HCT116 (cell line): ENCODE results near the gene GALNT17. TPM values are rescaled to one million over a fixed set of nuclear protein-coding genes. Genes with fewer than 3 reads are reported as not detected.

ENCODE experiments used
- ATAC-seq: fragments of 200-7000 bp; cut with Tn5 transposase; 2 replicates; pipeline ENCODE4 v1.9.1; 2020; ENCODE audit warnings: mild to moderate bottlenecking, moderate library complexity
- BruUV-seq: library from RNA; stranded (reverse); fragments of 400-500 nt; replicated peaks from 2 replicates; lab custom pipeline; 2021; lab: Mats Ljungman, UMichigan
- CTCF ChIA-PET: fragments of 300-600 bp; sonication (Branson Sonifier 250); formaldehyde crosslinking; loops from one replicate; lab custom pipeline; 2021; ENCODE audit warnings: antibody characterized with exemption; lab: Charles Lee
- POLR2A ChIA-PET: fragments of 300-600, 350-600 bp; sonication (Branson Sonifier 250); formaldehyde crosslinking; loops from one replicate; lab custom pipeline; 2021; ENCODE audit warnings: antibody characterized with exemption; lab: Charles Lee
- RAD21 ChIA-PET, 2 experiments: fragments of 300-600 bp; sonication (Branson Sonifier 250); formaldehyde crosslinking; loops; one replicate each; lab custom pipeline; 2023; ENCODE audit warnings: low total read pairs in 2 of 2; ENCODE audit not compliant: uncharacterized antibody in 2 of 2, unreplicated experiment in 2 of 2, low non-redundant PET in 1 of 2; lab: Charles Lee
- DNase-seq: peaks from one replicate; pipeline ENCODE4 v3.0.0-alpha.2; 2010; ENCODE audit warnings: low read depth, low spot score
- H2AFZ ChIP-seq: fragments of 200-600 bp; shearing (Covaris generic), sonication (generic); 2 replicates; pipeline ENCODE4 v1.6.1; 2017; ENCODE audit warnings: low read depth, mixed run types, mixed read lengths, antibody characterized with exemption, low read length; ENCODE audit not compliant: poor library complexity, severe bottlenecking
- H3K27ac ChIP-seq: 2 replicates; pipeline ENCODE4 v1.5.1; 2012; ENCODE audit warnings: low read depth, low read length
- H3K27me3 ChIP-seq: fragments of 200-600 bp; sonication (generic); 2 replicates; pipeline ENCODE4 v1.6.1; 2016; ENCODE audit warnings: mixed run types, low read length, mixed read lengths; ENCODE audit not compliant: insufficient read depth
- H3K36me3 ChIP-seq, 2 experiments: fragments of 200-500 bp in 1 of 2; fragments of 200-600 bp in 1 of 2; sonication (Bioruptor generic) in 1 of 2; sonication (generic) in 1 of 2; 2 replicates each; pipeline versions ENCODE4 v1.5.1 to v1.6.1; 2014 to 2016; ENCODE audit warnings: low read length in 2 of 2, inconsistent platforms in 1 of 2, mixed read lengths in 1 of 2, mixed run types in 1 of 2; ENCODE audit not compliant: insufficient read depth in 2 of 2, control insufficient read depth in 1 of 2
- H3K4me1 ChIP-seq, 2 experiments: fragments of 200-600 bp in 1 of 2; sonication (generic) in 1 of 2; 2 replicates each; pipeline versions ENCODE4 v1.5.1 to v1.6.1; 2012 to 2017; ENCODE audit warnings: low read length in 2 of 2, inconsistent platforms in 1 of 2, mild to moderate bottlenecking in 1 of 2, mixed read lengths in 1 of 2, mixed run types in 1 of 2, moderate library complexity in 1 of 2; ENCODE audit not compliant: insufficient read depth in 2 of 2, control insufficient read depth in 1 of 2
- H3K4me2 ChIP-seq: fragments of 200-600 bp; sonication (generic); 2 replicates; pipeline ENCODE4 v1.6.1; 2017; ENCODE audit warnings: mixed run types, low read length, mixed read lengths
- H3K4me3 ChIP-seq, 2 experiments: fragments of 200-600 bp in 1 of 2; sonication (generic) in 1 of 2; replicated peaks in 1 of 2; 2 replicates each; pipeline ENCODE4 v1.5.1; 2011 to 2016; ENCODE audit warnings: low read length in 2 of 2, control low read depth in 1 of 2, low read depth in 1 of 2, mild to moderate bottlenecking in 1 of 2, mixed read lengths in 1 of 2, mixed run types in 1 of 2
- H3K79me2 ChIP-seq: fragments of 200-600 bp; sonication (generic); 2 replicates; pipeline ENCODE4 v1.6.1; 2017; ENCODE audit warnings: mild to moderate bottlenecking, mixed run types, low read length, moderate library complexity, mixed read lengths; ENCODE audit not compliant: insufficient read depth
- H3K9ac ChIP-seq: fragments of 200-600 bp; sonication (generic); 2 replicates; pipeline ENCODE4 v1.6.1; 2016; ENCODE audit warnings: low read length, mixed read lengths
- H3K9me2 ChIP-seq: fragments of 200-600 bp; sonication (generic), shearing (Covaris generic); 2 replicates; pipeline ENCODE4 v1.6.1; 2017; ENCODE audit warnings: mixed run types, mild to moderate bottlenecking, moderate library complexity; ENCODE audit not compliant: insufficient read depth
- H3K9me3 ChIP-seq, 2 experiments: fragments of 200-500 bp in 1 of 2; fragments of 200-600 bp in 1 of 2; sonication (Bioruptor generic) in 1 of 2; sonication (generic) in 1 of 2; 2 replicates each; pipeline ENCODE4 v1.6.1; 2014 to 2017; ENCODE audit warnings: low read length in 2 of 2, mixed read lengths in 2 of 2, inconsistent platforms in 1 of 2, low read depth in 1 of 2, mild to moderate bottlenecking in 1 of 2, mixed run types in 1 of 2, moderate library complexity in 1 of 2; ENCODE audit not compliant: control insufficient read depth in 1 of 2, insufficient read depth in 1 of 2
- H4K20me1 ChIP-seq: fragments of 200-600 bp; sonication (generic), shearing (Covaris generic); 2 replicates; pipeline ENCODE4 v1.6.1; 2017; ENCODE audit warnings: mixed run types, mild to moderate bottlenecking, moderate library complexity; ENCODE audit not compliant: insufficient read depth
- ATF3 ChIP-seq: IDR thresholded peaks from 2 replicates; pipeline ENCODE4 v1.6.1; 2012
- CBX3 ChIP-seq: IDR thresholded peaks from 2 replicates; pipeline ENCODE4 v1.6.1; 2012; ENCODE audit warnings: low read depth
- FOSL1 ChIP-seq: IDR thresholded peaks from 2 replicates; pipeline ENCODE4 v1.6.1; 2012; ENCODE audit warnings: low read depth
- JUND ChIP-seq: IDR thresholded peaks from 2 replicates; pipeline ENCODE4 v1.6.1; 2012
- RAD21 ChIP-seq: IDR thresholded peaks from 2 replicates; pipeline ENCODE4 v1.6.1; 2012; ENCODE audit warnings: low read depth, mild to moderate bottlenecking
- REST ChIP-seq: IDR thresholded peaks from 2 replicates; pipeline ENCODE4 v1.6.1; 2012; ENCODE audit warnings: low read depth
- SP1 ChIP-seq: IDR thresholded peaks from 2 replicates; pipeline ENCODE4 v1.6.1; 2012; ENCODE audit warnings: low read depth
- ZBTB33 ChIP-seq: IDR thresholded peaks from 2 replicates; pipeline ENCODE4 v1.6.1; 2011; ENCODE audit warnings: mild to moderate bottlenecking, low read length, moderate library complexity; ENCODE audit not compliant: insufficient replicate concordance; ENCODE audit errors: extremely low read depth
- ZNF274 ChIP-seq: fragments of 200-500 bp; sonication (Bioruptor generic); IDR thresholded peaks from 2 replicates; pipeline ENCODE4 v1.6.1; 2014; ENCODE audit warnings: mild to moderate bottlenecking, low read depth, low read length, inconsistent platforms
- intact Hi-C: fragments of 100-400 bp; cut with micrococcal nuclease; formaldehyde crosslinking; loops from 2 replicates; pipeline ENCODE4 v1.10.0; 2022
- total RNA-seq: library from RNA; stranded (reverse); gene quantifications from one replicate; pipeline ENCODE4 v1.2.1, GENCODE V29; 2021; ENCODE audit not compliant: unreplicated experiment

GALNT17 gene
- total RNA-seq, 1 experiment from 2014 or later: not detected

- H4K20me1 ChIP-seq: no peaks in the 10 kb centered on the region
- no TSS peak for BruUV-seq
These were observed 307.4 kb downstream of the GALNT17 start for GRCh38 chr7:71439321-71439720.

More at GRCh38 chr7:71439321-71439720, 307.4 kb downstream of the GALNT17 start:
- Histone ChIP-seq H3K4me1 (no peaks in the 10 kb centered on the region), H3K79me2 (no peaks in the 10 kb centered on the region), H3K4me2 (no peak overlapping the region), H3K27ac (no peak overlapping the region), H3K4me3 (no peak overlapping the region), H3K9me2 (no peaks in the 10 kb centered on the region), H3K36me3 (no peaks in the 10 kb centered on the region), H3K9me3 (peaks cover 0 to 9% of the 10 kb centered on the region in 2 experiments; a peak in 1 of 4 replicates), H2AFZ (no peak overlapping the region), H3K9ac (no peak overlapping the region), H3K27me3 (no peaks in the 10 kb centered on the region)
- POLR2A ChIA-PET: no interaction called here
- ATAC-seq (no peak), DNase-seq (no peak)
- TF ChIP-seq ZBTB33 (no peak), REST (no peak), ZNF274 (no peak), FOSL1 (no peak), SP1 (no peak), RAD21 (no peak), CBX3 (no peak), ATF3 (no peak), JUND (no peak)
- intact Hi-C loops: no loop called here
- CTCF ChIA-PET: no interaction called here
- RAD21 ChIA-PET: no interaction called here
